A549 treated with RU486 at 1 μM for 4 hours (cell line): ENCODE data around the gene PCDHA8. TPM values are rescaled to one million over a fixed set of nuclear protein-coding genes. Genes with fewer than 3 reads are reported as not detected.

Experiments used
- total RNA-seq: library from RNA; stranded (reverse); fragments of 200-300 nt; extraction: Qiagen RNA extraction; gene quantifications from 5 replicates; pipeline ENCODE4 v1.2.3, GENCODE V29; 2022; ENCODE audit warnings: low read depth

PCDHA8 gene
- total RNA-seq, 1 experiment from 2014 or later = not detected

DNA sequence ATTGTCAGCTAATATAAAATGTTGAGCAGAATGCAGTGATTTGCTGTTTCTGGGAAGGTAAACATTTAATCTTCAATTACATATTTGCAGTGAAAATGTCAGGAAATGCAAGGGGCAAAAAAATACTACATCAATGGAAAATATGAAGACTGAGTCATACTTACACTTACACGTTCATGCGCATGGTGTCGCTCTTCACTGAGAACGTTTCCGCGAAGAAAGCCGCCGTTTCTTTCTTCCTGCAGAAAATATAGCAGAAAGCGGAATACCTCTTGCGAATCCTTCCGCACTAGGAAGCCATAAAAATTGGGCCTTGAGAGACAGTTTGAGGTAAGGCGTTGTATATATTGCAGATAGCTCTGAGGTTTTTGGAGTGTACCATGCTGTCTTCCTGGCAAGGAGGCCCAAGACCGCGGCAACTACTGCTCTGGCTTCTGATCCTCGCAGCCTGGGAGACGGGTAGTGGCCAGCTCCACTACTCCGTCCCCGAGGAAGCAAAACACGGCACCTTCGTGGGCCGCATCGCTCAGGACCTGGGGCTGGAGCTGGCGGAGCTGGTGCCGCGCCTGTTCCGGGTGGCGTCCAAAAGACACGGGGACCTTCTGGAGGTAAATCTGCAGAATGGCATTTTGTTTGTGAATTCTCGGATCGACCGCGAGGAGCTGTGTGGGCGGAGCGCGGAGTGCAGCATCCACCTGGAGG is 41.1 kb downstream of the PCDHA8 start, which contains the start of gene PCDHA13:
Gene PCDHA13 (plus strand): TSS at position 236 of the 702 bp plus-strand sequence. CDS start 145 bp downstream, at position 381.

Other genes starting within 250 kb of the PCDHA8 start
- 3.2 to 5.6 TPM (median 3.9 TPM) in 5 replicates for gene CD14, start 208.0 kb upstream of the PCDHA8 start, total RNA-seq
- 9.6 to 15.4 TPM (median 14.1 TPM) in 5 replicates for gene TMCO6, start 201.7 kb upstream of the PCDHA8 start, total RNA-seq
- 112 to 142 TPM (median 122 TPM) in 5 replicates for gene NDUFA2, start 193.6 kb upstream of the PCDHA8 start, total RNA-seq
- 88.3 to 127 TPM (median 99.7 TPM) in 5 replicates for gene IK, start 193.4 kb upstream of the PCDHA8 start, total RNA-seq
- gene WDR55, start 176.3 kb upstream of the PCDHA8 start, total RNA-seq = 28.6 to 30.9 TPM (median 29.2 TPM) in 5 replicates
- 0.48 to 0.94 TPM (median 0.73 TPM) in 5 replicates for gene DND1, start 167.6 kb upstream of the PCDHA8 start, total RNA-seq
- gene HARS1, start 149.8 kb upstream of the PCDHA8 start, total RNA-seq = 78.1 to 83.6 TPM (median 79.0 TPM) in 5 replicates
- gene HARS2, start 149.7 kb upstream of the PCDHA8 start, total RNA-seq = 35.4 to 42.8 TPM (median 37.5 TPM) in 5 replicates
- gene ZMAT2, start 140.7 kb upstream of the PCDHA8 start, total RNA-seq = 83.4 to 128 TPM (median 104 TPM) in 5 replicates
- gene PCDHA1, start 55.0 kb upstream of the PCDHA8 start, total RNA-seq = 0.15 to 0.34 TPM (median 0.21 TPM) in 4 of 5 replicates, not detected in the other
- gene PCDHA2, start 46.3 kb upstream of the PCDHA8 start, total RNA-seq = 0.03 to 0.06 TPM in 2 of 5 replicates, not detected in the others
- gene PCDHA3, start 40.1 kb upstream of the PCDHA8 start, total RNA-seq = 0.35 to 1.2 TPM (median 0.85 TPM) in 5 replicates
- 1.3 to 1.7 TPM (median 1.5 TPM) in 5 replicates for gene PCDHA4, start 34.1 kb upstream of the PCDHA8 start, total RNA-seq
- 0.46 to 1.0 TPM (median 0.75 TPM) in 5 replicates for gene PCDHA5, start 19.6 kb upstream of the PCDHA8 start, total RNA-seq
- gene PCDHA6, start 13.2 kb upstream of the PCDHA8 start, total RNA-seq = 0.05 to 0.06 TPM (median 0.05 TPM) in 3 of 5 replicates, not detected in the others
- gene PCDHA7, start 6.9 kb upstream of the PCDHA8 start, total RNA-seq = 0.05 to 0.15 TPM (median 0.11 TPM) in 4 of 5 replicates, not detected in the other
- 0.04 TPM in 1 of 5 replicates, not detected in the others for gene PCDHA9, start 7.2 kb downstream of the PCDHA8 start, total RNA-seq
- 0.01 to 0.05 TPM in 2 of 5 replicates, not detected in the others for gene PCDHA10, start 14.7 kb downstream of the PCDHA8 start, total RNA-seq
- gene PCDHA11, start 27.8 kb downstream of the PCDHA8 start, total RNA-seq = 0.08 to 0.11 TPM (median 0.10 TPM) in 4 of 5 replicates, not detected in the other
- 1.9 to 3.0 TPM (median 2.7 TPM) in 5 replicates for gene PCDHA12, start 34.1 kb downstream of the PCDHA8 start, total RNA-seq
- 0.06 to 0.09 TPM in 2 of 5 replicates, not detected in the others for gene PCDHA13, start 40.9 kb downstream of the PCDHA8 start, total RNA-seq
- gene PCDHAC1, start 85.1 kb downstream of the PCDHA8 start, total RNA-seq = 1.1 to 1.9 TPM (median 1.3 TPM) in 5 replicates
- gene PCDHAC2, start 125.3 kb downstream of the PCDHA8 start, total RNA-seq = 2.4 to 6.1 TPM (median 2.8 TPM) in 5 replicates
- gene PCDHB1, start 210.2 kb downstream of the PCDHA8 start, total RNA-seq = not detected in 5 replicates